HEK293 (cell line): ENCODE results near the gene PITPNB.

Experiments used
- CTCF ChIA-PET: fragments of 350-600 bp; formaldehyde crosslinking; extraction: SDS; loops from one replicate; lab custom pipeline; 2021; ENCODE audit warnings: antibody characterized with exemption; lab: Yijun Ruan, JAX
- POLR2A ChIA-PET: fragments of 300-600 bp; formaldehyde crosslinking; extraction: SDS; loops from one replicate; lab custom pipeline; 2020; ENCODE audit warnings: antibody characterized with exemption, inconsistent platforms; lab: Yijun Ruan, JAX
- H3K27ac ChIP-seq: fragments of 200-500 bp; sonication (Bioruptor generic); 2 replicates; pipeline ENCODE4 v1.5.1; 2014; ENCODE audit warnings: low read depth, low read length, control low read depth, inconsistent platforms; ENCODE audit errors: extremely low read depth
- H3K36me3 ChIP-seq, 2 experiments: fragments of 200-500 bp in 1 of 2; sonication (Bioruptor generic) in 1 of 2; 1 replicate in 1 of 2; 2 replicates in 1 of 2; pipeline ENCODE4 v1.5.1; 2014 to 2017; ENCODE audit warnings: inconsistent platforms in 2 of 2, low read length in 2 of 2; ENCODE audit not compliant: control insufficient read depth in 2 of 2, insufficient read depth in 1 of 2
- H3K4me1 ChIP-seq: fragments of 200-500 bp; sonication (Bioruptor generic); 2 replicates; pipeline ENCODE4 v1.5.1; 2014; ENCODE audit warnings: mild to moderate bottlenecking, low read length, inconsistent platforms; ENCODE audit not compliant: control insufficient read depth, insufficient read depth
- H3K4me3 ChIP-seq: 2 replicates; pipeline ENCODE4 v1.5.1; 2011; ENCODE audit warnings: low read depth, mild to moderate bottlenecking, control low read depth, low read length, moderate library complexity
- H3K9me3 ChIP-seq: fragments of 200-500 bp; sonication (Bioruptor generic); 2 replicates; pipeline ENCODE4 v1.5.1; 2014; ENCODE audit warnings: low read depth, low read length, inconsistent platforms; ENCODE audit not compliant: control insufficient read depth, insufficient read depth
- IKZF3 ChIP-seq: fragments of 450-650 bp; IDR thresholded peaks from 2 replicates; pipeline ENCODE4 v1.5.0; 2018; ENCODE audit warnings: missing biosample characterization, mild to moderate bottlenecking, missing genetic modification characterization, moderate library complexity
- PRDM1 ChIP-seq: fragments of 450-650 bp; formaldehyde crosslinking; IDR thresholded peaks from 2 replicates; pipeline ENCODE4; 2016; ENCODE audit warnings: missing biosample characterization, missing genetic modification characterization
- ZIC2 ChIP-seq: fragments of 450-650 bp; formaldehyde crosslinking; IDR thresholded peaks from 2 replicates; pipeline ENCODE4 v1.5.1; 2016; ENCODE audit warnings: missing biosample characterization, missing genetic modification characterization
- ZNF146 ChIP-seq: fragments of 450-650 bp; formaldehyde crosslinking; IDR thresholded peaks from 2 replicates; pipeline ENCODE4 v1.5.1; 2016; ENCODE audit warnings: missing biosample characterization, missing genetic modification characterization
- ZNF248 ChIP-seq: fragments of 450-650 bp; formaldehyde crosslinking; IDR thresholded peaks from 2 replicates; pipeline ENCODE4 v1.5.1; 2017; ENCODE audit warnings: missing biosample characterization, missing genetic modification characterization
- ZNF366 ChIP-seq: fragments of 450-650 bp; formaldehyde crosslinking; conservative IDR thresholded peaks from 2 replicates; pipeline ENCODE4 v1.5.1; 2016; ENCODE audit warnings: missing biosample characterization, missing genetic modification characterization
- ZNF48 ChIP-seq: fragments of 450-650 bp; formaldehyde crosslinking; IDR thresholded peaks from 2 replicates; pipeline ENCODE4 v1.5.1; 2016; ENCODE audit warnings: missing biosample characterization, missing genetic modification characterization
- ZNF514 ChIP-seq: fragments of 450-650 bp; formaldehyde crosslinking; IDR thresholded peaks from 2 replicates; pipeline ENCODE4 v1.5.1; 2016; ENCODE audit warnings: missing biosample characterization, missing genetic modification characterization
- ZNF544 ChIP-seq: fragments of 450-650 bp; formaldehyde crosslinking; IDR thresholded peaks from 2 replicates; pipeline ENCODE4 v1.5.0; 2017; ENCODE audit warnings: missing biosample characterization, missing genetic modification characterization
- ZNF571 ChIP-seq: fragments of 450-650 bp; formaldehyde crosslinking; IDR thresholded peaks from 2 replicates; pipeline ENCODE4 v1.5.0; 2017; ENCODE audit warnings: missing biosample characterization, missing genetic modification characterization
- ZNF621 ChIP-seq: fragments of 450-650 bp; formaldehyde crosslinking; IDR thresholded peaks from 2 replicates; pipeline ENCODE4 v1.5.1; 2017; ENCODE audit warnings: missing biosample characterization, missing genetic modification characterization
- TF ChIP-seq, protein P1 (sequence below): fragments of 450-650 bp; formaldehyde crosslinking; IDR thresholded peaks from 2 replicates; pipeline ENCODE4 v1.5.1; 2016; ENCODE audit warnings: missing biosample characterization, missing genetic modification characterization, low read depth
- TF ChIP-seq, protein P2 (sequence below): fragments of 450-650 bp; formaldehyde crosslinking; IDR thresholded peaks from 2 replicates; pipeline ENCODE4; 2016; ENCODE audit warnings: missing biosample characterization, missing genetic modification characterization
- TF ChIP-seq, protein P3 (sequence below): fragments of 450-650 bp; formaldehyde crosslinking; IDR thresholded peaks from 2 replicates; pipeline ENCODE4 v1.5.0; 2017; ENCODE audit warnings: missing biosample characterization, missing genetic modification characterization, borderline replicate concordance
- TF ChIP-seq, protein P4 (sequence below): fragments of 450-650 bp; formaldehyde crosslinking; IDR thresholded peaks from 2 replicates; pipeline ENCODE4 v1.5.1; 2016; ENCODE audit warnings: missing biosample characterization, missing genetic modification characterization, borderline replicate concordance

PITPNB gene

DNA sequence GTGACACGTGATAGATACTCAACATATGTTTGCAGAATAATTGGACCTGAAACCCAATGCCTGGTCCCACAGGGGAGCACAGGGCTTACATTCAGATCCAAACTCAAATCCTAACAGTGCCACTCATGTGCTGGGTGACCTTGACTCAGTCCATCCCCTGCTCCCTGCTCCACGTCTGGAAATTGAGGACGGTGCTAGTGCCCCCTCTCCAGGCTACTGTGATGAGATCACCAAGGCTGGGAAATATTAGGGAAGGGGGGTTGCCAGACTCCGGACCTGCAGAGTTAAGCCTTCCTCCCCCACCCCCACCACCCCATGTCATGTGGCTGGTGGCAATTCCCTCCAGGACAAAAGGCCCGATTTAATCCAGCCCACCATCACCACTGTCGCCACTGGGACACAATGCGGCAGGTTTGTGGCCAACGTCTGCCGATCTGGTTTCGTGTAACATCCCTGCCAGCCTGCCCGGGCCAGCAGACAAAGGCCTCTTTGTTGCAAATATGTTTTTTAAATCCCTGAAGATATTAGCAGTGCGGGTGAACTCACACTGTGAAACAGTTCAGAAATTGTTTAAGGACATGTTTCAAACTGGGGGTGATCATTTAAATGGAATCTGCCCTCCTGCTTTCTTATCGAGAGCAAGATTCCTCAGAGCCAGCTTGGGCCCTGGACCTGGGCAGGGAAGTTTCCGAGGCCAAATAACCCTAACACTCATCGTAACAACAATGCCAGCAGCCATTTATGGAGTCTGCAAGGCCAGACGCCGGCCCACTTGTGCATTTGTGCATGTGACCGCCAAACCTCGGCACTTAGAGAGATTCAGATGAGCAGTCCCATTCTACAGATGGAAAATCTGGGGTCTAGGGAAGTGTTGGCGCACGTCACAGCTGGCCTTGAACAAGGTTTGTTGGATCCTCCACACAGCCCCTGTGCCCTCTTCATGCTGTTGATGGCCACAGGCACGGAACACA lies 97.9 kb downstream of the PITPNB start (continued):
- TF ChIP-seq, protein P1, sequence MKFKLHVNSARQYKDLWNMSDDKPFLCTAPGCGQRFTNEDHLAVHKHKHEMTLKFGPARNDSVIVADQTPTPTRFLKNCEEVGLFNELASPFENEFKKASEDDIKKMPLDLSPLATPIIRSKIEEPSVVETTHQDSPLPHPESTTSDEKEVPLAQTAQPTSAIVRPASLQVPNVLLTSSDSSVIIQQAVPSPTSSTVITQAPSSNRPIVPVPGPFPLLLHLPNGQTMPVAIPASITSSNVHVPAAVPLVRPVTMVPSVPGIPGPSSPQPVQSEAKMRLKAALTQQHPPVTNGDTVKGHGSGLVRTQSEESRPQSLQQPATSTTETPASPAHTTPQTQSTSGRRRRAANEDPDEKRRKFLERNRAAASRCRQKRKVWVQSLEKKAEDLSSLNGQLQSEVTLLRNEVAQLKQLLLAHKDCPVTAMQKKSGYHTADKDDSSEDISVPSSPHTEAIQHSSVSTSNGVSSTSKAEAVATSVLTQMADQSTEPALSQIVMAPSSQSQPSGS (tag by site-specific recombination), result no peak
- TF ChIP-seq ZIC2 (no peak), ZNF514 (tag by site-specific recombination) (no peak)
- TF ChIP-seq, all 188 proteins: peak for 0

DNA sequence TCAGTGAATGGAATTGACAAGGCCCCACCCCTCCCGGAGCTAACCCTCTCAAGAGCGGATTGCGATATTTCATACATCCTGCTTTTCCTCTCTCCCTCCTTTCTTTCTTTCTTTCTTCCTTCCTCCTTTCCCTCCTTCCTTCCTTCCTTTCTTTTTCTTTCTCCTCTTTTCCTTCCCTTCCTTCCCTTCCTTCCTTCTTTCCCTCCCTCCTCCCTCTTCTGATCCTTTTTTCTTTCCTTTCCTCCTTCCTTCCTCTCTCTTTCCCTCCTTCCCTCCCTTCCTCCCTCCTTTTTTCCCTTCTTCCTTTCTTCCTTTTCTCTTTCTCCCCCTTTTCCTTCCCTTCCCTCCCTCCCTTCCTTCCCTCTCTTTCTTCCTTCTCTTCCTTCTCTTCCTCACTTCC lies 102.5 kb downstream of the PITPNB start:
- Histone ChIP-seq H3K27ac (no peak overlapping the region), H3K9me3 (no peaks in the 10 kb centered on the region), H3K36me3 (no peaks in the 10 kb centered on the region), H3K4me1 (no peaks in the 10 kb centered on the region), H3K4me3 (no peak overlapping the region)
- ChIA-PET CTCF (interaction anchor here (1.8 kb wide), 1 partner anchor 9 kb away, joined by 4 read pairs; no protein-coding TSS in a partner anchor), POLR2A (no interaction called here)
- peak; percentile 94 for TF ChIP-seq PRDM1
- TF ChIP-seq, protein P2, sequence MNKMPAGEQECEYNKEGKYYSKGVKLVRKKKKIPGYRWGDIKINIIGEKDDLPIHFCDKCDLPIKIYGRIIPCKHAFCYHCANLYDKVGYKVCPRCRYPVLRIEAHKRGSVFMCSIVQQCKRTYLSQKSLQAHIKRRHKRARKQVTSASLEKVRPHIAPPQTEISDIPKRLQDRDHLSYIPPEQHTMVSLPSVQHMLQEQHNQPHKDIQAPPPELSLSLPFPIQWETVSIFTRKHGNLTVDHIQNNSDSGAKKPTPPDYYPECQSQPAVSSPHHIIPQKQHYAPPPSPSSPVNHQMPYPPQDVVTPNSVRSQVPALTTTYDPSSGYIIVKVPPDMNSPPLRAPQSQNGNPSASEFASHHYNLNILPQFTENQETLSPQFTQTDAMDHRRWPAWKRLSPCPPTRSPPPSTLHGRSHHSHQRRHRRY (tag by site-specific recombination), result peak; percentile 77; the same call in 1 of the 2 replicates
- no peak for TF ChIP-seq ZNF48
- TF ChIP-seq ZNF248, result no peak
- TF ChIP-seq, protein P3, sequence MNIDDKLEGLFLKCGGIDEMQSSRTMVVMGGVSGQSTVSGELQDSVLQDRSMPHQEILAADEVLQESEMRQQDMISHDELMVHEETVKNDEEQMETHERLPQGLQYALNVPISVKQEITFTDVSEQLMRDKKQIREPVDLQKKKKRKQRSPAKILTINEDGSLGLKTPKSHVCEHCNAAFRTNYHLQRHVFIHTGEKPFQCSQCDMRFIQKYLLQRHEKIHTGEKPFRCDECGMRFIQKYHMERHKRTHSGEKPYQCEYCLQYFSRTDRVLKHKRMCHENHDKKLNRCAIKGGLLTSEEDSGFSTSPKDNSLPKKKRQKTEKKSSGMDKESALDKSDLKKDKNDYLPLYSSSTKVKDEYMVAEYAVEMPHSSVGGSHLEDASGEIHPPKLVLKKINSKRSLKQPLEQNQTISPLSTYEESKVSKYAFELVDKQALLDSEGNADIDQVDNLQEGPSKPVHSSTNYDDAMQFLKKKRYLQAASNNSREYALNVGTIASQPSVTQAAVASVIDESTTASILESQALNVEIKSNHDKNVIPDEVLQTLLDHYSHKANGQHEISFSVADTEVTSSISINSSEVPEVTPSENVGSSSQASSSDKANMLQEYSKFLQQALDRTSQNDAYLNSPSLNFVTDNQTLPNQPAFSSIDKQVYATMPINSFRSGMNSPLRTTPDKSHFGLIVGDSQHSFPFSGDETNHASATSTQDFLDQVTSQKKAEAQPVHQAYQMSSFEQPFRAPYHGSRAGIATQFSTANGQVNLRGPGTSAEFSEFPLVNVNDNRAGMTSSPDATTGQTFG, result peak; percentile 85; the same call in 1 of the 2 replicates
- TF ChIP-seq ZNF621 (tag by site-specific recombination), result 0 out of 2 replicates have a peak, but pooled peaks have one; percentile 41
- TF ChIP-seq, protein P4, sequence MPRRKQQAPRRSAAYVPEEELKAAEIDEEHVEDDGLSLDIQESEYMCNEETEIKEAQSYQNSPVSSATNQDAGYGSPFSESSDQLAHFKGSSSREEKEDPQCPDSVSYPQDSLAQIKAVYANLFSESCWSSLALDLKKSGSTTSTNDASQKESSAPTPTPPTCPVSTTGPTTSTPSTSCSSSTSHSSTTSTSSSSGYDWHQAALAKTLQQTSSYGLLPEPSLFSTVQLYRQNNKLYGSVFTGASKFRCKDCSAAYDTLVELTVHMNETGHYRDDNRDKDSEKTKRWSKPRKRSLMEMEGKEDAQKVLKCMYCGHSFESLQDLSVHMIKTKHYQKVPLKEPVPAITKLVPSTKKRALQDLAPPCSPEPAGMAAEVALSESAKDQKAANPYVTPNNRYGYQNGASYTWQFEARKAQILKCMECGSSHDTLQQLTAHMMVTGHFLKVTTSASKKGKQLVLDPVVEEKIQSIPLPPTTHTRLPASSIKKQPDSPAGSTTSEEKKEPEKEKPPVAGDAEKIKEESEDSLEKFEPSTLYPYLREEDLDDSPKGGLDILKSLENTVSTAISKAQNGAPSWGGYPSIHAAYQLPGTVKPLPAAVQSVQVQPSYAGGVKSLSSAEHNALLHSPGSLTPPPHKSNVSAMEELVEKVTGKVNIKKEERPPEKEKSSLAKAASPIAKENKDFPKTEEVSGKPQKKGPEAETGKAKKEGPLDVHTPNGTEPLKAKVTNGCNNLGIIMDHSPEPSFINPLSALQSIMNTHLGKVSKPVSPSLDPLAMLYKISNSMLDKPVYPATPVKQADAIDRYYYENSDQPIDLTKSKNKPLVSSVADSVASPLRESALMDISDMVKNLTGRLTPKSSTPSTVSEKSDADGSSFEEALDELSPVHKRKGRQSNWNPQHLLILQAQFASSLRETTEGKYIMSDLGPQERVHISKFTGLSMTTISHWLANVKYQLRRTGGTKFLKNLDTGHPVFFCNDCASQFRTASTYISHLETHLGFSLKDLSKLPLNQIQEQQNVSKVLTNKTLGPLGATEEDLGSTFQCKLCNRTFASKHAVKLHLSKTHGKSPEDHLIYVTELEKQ (tag by site-specific recombination), result no peak
- 0 out of 2 replicates have a peak, but pooled peaks have one; percentile 37 for TF ChIP-seq ZNF544
- TF ChIP-seq IKZF3 (tag by site-specific recombination), result no peak
- TF ChIP-seq ZNF366 (tag by site-specific recombination), result peak; percentile 99
- TF ChIP-seq ZNF146 (tag by site-specific recombination), result no peak
- 0 out of 2 replicates have a peak, but pooled peaks have one; percentile 55 for TF ChIP-seq ZNF571 (tag by site-specific recombination)
